Testis (tissue), 3 donors: ENCODE measurements around the gene LRRC1. TPM values are rescaled to one million over a fixed set of nuclear protein-coding genes. Genes with fewer than 3 reads are reported as not detected.

Experiments used
- DNase-seq: peaks from one replicate; pipeline ENCODE4 v3.0.0-alpha.2; 2019
- H3K27ac ChIP-seq, 2 donors: fragments of 200-600 bp; sonication (generic); one replicate each; pipeline ENCODE4 v1.5.1; 2019
- H3K27me3 ChIP-seq: fragments of 200-600 bp; sonication (generic); one replicate; pipeline ENCODE4 v1.5.1; 2019
- H3K36me3 ChIP-seq: fragments of 200-600 bp; sonication (generic); one replicate; pipeline ENCODE4 v1.5.1; 2017; ENCODE audit warnings: low read depth; ENCODE audit errors: missing control alignments
- H3K4me1 ChIP-seq: fragments of 200-600 bp; sonication (generic); one replicate; pipeline ENCODE4 v1.5.1; 2019
- H3K4me3 ChIP-seq, 2 donors: fragments of 200-600 bp; sonication (generic); one replicate each; pipeline ENCODE4 v1.5.1; 2017 to 2019
- H3K9me3 ChIP-seq: fragments of 200-600 bp; sonication (generic); one replicate; pipeline ENCODE4 v1.5.1; 2017
- POLR2A ChIP-seq: fragments of 450-650 bp; IDR thresholded peaks from one replicate; pipeline ENCODE4 v1.6.1; 2017; ENCODE audit warnings: antibody characterized with exemption, mild to moderate bottlenecking, moderate library complexity
- WGBS, 2 donors: methylation state at CpG; one replicate each; pipeline ENCODE4 v1.1.5; 2018; 5-methylcytosine and 5-hydroxymethylcytosine counted together
- intact Hi-C: fragments of 100-400 bp; cut with DNase I; formaldehyde crosslinking; loops from one replicate; pipeline ENCODE4 v1.15.1; 2023; ENCODE audit warnings: low total_unique reads
- polyA plus RNA-seq: library from polyadenylated mRNA; stranded (reverse); fragments of 350-450 nt; fragmentation: Illumina TruSeq; extraction: RNeasy Lipid Tissue Mini Kit (QIAGEN cat#74804); gene quantifications from one replicate; pipeline ENCODE4 v1.2.3, GENCODE V29; 2014; ENCODE audit warnings: low read depth, low replicate concordance; ENCODE audit not compliant: insufficient read depth
- total RNA-seq, 2 donors: library from RNA; depleted of rRNA; stranded (reverse); fragments of >200 nt; gene quantifications; one replicate each; pipeline ENCODE4 v1.2.3, GENCODE V29; 2016
- TF ChIP-seq, protein P1 (sequence below), 3 experiments: fragments of 450-650 bp in 2 of 3; fragments of 200-600 bp in 1 of 3; sonication (generic) in 1 of 3; IDR thresholded peaks; one replicate each; pipeline ENCODE4 v1.5.1; 2016 to 2019; ENCODE audit warnings: antibody characterized with exemption in 3 of 3, mild to moderate bottlenecking in 2 of 3, moderate library complexity in 1 of 3

Gene LRRC1
- total and polyA plus RNA-seq, 3 donors from 2014 or later, result 29.5 to 36.5 (median 34.1) TPM

DNA sequence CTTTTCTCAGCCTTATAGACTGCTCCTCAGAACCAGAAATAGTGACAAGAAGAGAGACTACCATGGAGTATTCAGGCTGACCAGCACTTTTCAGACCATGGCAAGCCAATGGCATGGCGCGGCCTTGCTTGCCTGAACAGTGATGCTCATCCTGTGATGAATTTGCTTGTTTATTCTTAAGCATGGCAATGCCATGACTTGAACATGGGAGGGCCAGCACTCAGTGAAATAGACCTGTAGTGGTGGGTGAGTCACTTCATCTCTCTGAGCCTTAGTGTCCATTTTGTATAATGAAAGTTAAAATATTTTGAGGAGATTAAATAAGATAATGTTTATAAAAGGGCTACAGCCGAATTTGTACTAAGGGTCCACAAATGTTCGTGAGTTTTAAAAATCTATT is 79.1 kb downstream of the LRRC1 start:
- Histone ChIP-seq H3K4me1 (no peaks in the 10 kb centered on the region), H3K36me3 (no peaks in the 10 kb centered on the region), H3K27ac (no peak overlapping the region), H3K27me3 (no peaks in the 10 kb centered on the region), H3K9me3 (no peaks in the 10 kb centered on the region), H3K4me3 (no peak overlapping the region)
- intact Hi-C loops, result no loop called here
- TF ChIP-seq, protein P1, sequence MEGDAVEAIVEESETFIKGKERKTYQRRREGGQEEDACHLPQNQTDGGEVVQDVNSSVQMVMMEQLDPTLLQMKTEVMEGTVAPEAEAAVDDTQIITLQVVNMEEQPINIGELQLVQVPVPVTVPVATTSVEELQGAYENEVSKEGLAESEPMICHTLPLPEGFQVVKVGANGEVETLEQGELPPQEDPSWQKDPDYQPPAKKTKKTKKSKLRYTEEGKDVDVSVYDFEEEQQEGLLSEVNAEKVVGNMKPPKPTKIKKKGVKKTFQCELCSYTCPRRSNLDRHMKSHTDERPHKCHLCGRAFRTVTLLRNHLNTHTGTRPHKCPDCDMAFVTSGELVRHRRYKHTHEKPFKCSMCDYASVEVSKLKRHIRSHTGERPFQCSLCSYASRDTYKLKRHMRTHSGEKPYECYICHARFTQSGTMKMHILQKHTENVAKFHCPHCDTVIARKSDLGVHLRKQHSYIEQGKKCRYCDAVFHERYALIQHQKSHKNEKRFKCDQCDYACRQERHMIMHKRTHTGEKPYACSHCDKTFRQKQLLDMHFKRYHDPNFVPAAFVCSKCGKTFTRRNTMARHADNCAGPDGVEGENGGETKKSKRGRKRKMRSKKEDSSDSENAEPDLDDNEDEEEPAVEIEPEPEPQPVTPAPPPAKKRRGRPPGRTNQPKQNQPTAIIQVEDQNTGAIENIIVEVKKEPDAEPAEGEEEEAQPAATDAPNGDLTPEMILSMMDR (IDR thresholded peaks at IDR 0.05), result no peak
- TF ChIP-seq POLR2A, result no peak
- WGBS, 2 donors, result 96 to 98% methylated on average over 4 of the region's 4 CpGs
- no peak for DNase-seq

DNA sequence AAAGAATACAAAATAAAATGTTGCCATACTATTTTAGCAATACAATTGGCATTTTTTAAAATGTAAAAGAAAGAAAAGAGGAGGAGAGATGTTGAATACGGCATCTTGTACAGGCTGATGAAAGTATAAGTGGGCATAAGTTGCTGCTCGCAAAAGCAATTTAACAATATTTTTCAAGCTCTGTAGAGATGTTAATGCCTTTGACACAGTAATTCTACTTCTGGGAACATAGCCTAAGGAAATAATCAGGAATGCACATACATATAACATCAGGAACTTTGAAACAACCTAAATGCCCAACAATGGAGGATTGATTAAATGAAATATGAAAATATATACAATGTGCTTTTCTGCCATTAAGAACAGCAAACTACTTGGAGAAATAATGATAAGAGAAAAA is 80.2 kb downstream of the LRRC1 start:
- H3K27ac ChIP-seq, result no peak overlapping the region
- no peaks in the 10 kb centered on the region for H3K4me1 ChIP-seq
- no peak for DNase-seq
- H3K9me3 ChIP-seq, result no peaks in the 10 kb centered on the region
- no peak overlapping the region for H3K4me3 ChIP-seq
- intact Hi-C loops, result no loop called here
- no peaks in the 10 kb centered on the region for H3K27me3 ChIP-seq
- H3K36me3 ChIP-seq, result no peaks in the 10 kb centered on the region
- 87 to 89% methylated on average over 2 of the region's 2 CpGs for WGBS, 2 donors
- no peak for TF ChIP-seq POLR2A
- TF ChIP-seq, protein P1 (IDR thresholded peaks at IDR 0.05), result no peak

DNA sequence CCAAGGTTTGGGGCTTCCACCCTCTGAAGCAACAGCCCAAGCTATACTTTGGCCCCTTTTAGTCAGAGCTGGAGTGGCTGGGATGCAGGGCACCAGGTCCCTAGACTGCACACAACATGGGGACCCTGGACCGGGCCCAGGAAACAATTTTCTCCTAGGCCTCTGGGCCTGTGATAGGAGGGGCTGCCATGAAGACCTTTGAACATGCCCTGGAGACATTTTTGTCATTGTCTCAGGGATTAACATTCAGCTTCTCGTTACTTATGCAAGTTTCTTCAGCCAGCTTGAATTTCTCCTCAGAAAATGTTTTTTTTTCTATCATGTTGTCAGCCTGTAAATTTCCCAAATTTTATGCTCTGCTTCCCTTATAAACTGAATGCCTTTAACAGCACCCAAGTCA is 82.3 kb downstream of the LRRC1 start:
- no peak for TF ChIP-seq POLR2A
- TF ChIP-seq, protein P1 (IDR thresholded peaks at IDR 0.05), result no peak
- no peak for DNase-seq
- 81 to 98% methylated on average over 2 of the region's 2 CpGs for WGBS, 2 donors
- no peaks in the 10 kb centered on the region for H3K36me3 ChIP-seq
- H3K27me3 ChIP-seq, result no peaks in the 10 kb centered on the region
- intact Hi-C loops, result no loop called here
- no peaks in the 10 kb centered on the region for H3K4me1 ChIP-seq
- no peak overlapping the region for H3K27ac ChIP-seq
- H3K4me3 ChIP-seq, result no peak overlapping the region
- H3K9me3 ChIP-seq, result no peaks in the 10 kb centered on the region

DNA sequence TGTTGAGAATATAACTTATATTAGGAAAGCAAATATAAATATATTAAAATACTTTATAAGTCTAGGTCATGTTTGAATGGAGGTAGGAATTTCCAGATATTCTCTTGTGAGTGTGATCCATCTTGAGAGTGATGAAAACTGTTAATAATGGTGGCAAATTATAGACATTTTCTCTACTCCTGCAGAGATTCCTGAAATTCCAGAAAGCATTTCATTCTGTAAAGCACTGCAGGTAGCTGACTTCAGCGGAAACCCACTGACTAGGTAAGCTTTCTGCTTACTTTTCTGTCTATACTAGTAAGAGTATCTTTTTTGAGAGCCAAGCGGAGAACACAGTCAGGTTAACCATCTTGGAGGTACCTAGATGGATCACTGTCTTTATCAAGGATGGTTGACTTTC is 84.0 kb downstream of the LRRC1 start:
- intact Hi-C loops, result no loop called here
- H3K9me3 ChIP-seq, result no peaks in the 10 kb centered on the region
- no peaks in the 10 kb centered on the region for H3K27me3 ChIP-seq
- H3K4me3 ChIP-seq, result no peak overlapping the region
- no peak overlapping the region for H3K27ac ChIP-seq
- WGBS, 2 donors, result 97 to 100% methylated on average over 2 of the region's 2 CpGs
- no peak for DNase-seq
- no peaks in the 10 kb centered on the region for H3K4me1 ChIP-seq
- TF ChIP-seq, protein P1 (IDR thresholded peaks at IDR 0.05), result no peak
- no peak for TF ChIP-seq POLR2A
- H3K36me3 ChIP-seq, result no peaks in the 10 kb centered on the region

DNA sequence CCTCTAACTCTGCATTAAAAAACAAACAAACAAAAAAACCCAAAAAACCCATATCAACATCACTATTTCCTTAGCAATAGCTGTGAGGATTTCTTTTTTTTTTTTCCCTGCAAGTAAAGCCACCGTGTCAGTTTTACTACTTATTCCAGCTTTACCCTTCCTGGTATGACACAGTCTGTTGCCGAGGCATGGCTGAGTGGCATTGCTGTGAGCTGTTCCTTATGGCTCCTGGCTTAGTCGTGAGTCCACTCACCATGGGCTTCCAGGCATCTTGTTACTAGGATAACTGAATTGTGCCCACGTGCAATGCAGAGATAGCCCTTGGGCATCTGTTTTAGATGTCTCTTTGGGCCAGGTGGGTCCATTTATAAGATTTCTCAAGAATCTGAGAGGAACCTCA is 84.8 kb downstream of the LRRC1 start:
- Histone ChIP-seq H3K27ac (no peak overlapping the region), H3K4me1 (no peaks in the 10 kb centered on the region), H3K36me3 (no peaks in the 10 kb centered on the region), H3K27me3 (no peaks in the 10 kb centered on the region), H3K4me3 (no peak overlapping the region), H3K9me3 (no peaks in the 10 kb centered on the region)
- TF ChIP-seq, protein P1 (IDR thresholded peaks at IDR 0.05), result no peak
- TF ChIP-seq POLR2A, result no peak
- no peak for DNase-seq
- intact Hi-C loops, result no loop called here
- 81 to 89% methylated on average over 4 of the region's 4 CpGs for WGBS, 2 donors
